ENCODE data around the gene RUFY2.
A peak's percentile ranks its signal among the peaks of the same experiment; 100 is the strongest.

Gene RUFY2

DNA sequence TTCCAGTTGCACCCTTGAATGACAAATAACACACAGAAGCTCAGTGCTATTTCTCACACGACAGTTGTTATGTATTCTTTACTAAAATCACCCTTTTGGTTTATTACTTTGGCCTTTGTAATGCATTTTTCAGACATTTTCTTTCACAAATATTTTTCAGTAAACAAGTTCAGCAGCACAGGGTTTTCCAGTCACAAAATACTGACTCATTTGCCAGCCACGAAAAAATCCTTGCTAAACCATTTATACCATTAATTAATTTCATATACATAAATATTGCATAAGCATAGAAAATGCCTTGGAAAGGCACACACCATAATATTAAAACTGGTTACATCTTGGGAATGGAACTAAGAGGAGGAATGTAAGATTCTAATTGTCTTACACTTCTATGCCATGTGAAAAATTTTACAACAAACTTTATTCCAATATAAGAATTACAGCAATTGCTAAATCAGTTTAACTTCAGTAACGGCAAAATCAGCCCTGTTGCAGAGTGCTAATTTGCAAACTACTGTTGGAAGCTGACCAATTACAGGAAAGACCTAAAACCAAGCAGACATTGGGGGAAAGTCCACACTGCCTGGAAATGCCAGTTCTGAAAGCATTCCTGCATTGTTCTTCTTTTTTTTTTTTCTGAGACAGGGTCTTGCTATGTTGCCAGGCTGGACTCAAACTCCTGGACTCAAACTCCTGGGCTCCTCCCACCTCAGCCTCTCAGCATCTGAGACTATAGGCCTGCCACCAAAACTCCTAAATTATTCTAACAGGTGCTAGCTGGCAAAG is 42.8 kb downstream of the RUFY2 start:
- DNase-seq (ENCODE audit: low spot score) = no peak

DNA sequence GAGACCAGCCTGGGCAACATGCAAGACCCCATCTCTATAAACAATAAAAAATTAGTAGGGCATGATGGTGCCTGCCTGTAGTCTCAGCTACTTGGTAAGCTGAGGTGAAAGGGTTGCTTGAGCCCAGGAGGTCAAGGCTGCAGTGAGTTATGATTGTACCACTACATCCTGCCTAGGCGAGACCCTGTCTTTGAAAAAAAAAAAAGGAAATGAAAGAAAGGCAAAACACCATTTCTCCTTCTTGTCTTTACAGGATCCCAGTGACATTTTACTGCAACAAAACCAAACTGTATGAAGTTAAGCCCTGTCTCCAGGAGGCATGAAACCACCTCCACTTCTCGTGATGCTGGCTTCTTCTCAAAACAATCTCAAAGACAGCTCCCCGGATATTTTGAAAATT is 44.5 kb downstream of the RUFY2 start:
- no peak for DNase-seq (ENCODE audit: low spot score)

DNA sequence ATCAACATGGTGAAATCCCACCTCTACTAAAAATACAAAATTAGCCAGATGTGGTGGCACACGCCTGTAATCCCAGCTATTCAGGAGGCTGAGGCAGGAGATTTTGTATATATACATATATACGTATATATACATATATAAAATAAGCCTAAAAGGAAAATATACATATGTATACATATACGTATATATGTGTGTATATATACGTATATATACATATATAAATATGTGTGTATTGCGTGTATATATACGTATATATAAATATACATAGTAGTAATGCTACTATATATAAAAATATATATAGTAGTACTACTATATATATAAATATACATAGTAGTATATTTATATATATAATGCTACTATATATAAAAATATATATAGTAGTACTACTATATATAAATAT is 47.9 kb downstream of the RUFY2 start:
- no peak for DNase-seq (ENCODE audit: low spot score)

DNA sequence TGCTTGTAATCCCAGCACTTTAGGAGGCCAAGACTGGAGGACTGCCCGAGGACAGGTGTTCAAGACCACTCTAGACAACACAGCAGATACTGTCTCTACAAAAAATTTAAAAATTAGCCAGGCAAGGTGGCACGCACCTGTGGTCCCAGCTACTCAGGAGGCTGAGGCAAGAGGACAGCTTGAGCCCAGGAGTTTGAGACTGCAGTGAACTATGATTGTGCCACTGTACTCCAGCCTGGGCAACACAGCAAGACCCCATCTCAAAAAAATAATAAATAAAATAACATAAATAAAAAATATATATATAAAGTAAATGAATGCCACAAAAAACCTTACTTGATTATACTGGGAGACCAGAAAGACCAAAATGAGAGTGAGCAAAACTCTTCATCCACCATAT is 53.5 kb downstream of the RUFY2 start:
- DNase-seq (ENCODE audit: low spot score) = no peak

DNA sequence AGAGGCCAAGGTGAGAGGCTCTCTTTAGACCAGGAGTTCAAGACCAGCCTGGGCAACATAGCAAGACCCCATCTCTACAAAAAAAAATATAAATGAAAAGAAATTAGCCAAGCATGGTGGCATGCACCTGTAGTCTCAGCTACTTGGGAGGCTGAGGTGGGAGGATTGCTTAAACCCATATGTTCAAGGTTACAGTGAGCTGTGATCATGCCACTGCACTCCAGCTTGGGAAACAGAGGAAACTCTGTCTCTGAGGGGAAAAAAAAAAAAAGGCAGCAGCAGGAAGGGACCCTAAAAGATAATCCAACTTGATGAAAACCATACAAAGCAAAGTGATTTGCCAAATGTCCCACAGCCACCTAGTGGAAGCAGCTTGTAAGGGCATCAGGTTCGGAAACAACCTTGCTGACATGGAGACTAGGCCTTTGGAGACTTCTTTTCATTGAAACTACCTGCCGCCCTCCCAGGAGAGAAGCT is 58.8 kb downstream of the RUFY2 start:
- peak; percentile 46 for DNase-seq (ENCODE audit: low spot score)

DNA sequence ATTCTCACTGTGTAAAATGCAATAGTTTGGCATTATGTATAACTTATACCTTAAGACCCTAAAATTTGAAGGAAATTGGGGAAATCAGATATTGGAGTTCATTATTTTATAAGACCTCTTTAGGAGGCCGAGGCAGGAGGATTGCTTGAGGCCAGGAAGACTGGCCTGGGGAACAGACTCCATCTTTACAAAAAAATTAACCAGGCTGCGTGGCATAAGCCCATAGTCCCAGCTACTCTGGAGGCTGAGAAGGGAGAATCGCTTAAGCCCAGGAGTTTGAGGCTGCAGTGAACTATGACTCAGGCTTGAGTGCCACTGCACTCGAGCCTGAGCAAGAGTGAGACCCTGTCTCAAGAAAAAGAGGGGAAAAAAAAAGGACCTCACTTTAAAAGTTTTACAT is 60.3 kb downstream of the RUFY2 start:
- DNase-seq (ENCODE audit: low spot score) = no peak

DNA sequence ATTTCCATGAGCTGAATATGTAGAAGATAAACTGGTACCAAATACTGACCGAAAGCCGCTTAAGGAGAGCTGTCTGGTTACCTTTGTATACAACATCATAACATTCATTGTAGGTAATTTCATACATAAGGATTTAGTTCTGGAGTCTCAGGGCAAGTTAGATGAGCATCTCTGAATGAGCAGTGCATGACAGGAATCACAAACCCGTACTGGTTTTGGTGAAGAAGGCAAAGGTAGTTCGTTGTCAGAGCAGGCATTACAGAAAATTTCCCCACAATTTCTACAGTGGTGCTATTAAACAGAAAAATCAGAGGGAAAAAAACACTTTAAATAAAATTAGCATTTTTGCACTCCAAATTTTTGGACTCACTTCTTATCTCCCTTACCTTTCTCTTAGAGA is 61.5 kb downstream of the RUFY2 start:
- DNase-seq (ENCODE audit: low spot score) = no peak

DNA sequence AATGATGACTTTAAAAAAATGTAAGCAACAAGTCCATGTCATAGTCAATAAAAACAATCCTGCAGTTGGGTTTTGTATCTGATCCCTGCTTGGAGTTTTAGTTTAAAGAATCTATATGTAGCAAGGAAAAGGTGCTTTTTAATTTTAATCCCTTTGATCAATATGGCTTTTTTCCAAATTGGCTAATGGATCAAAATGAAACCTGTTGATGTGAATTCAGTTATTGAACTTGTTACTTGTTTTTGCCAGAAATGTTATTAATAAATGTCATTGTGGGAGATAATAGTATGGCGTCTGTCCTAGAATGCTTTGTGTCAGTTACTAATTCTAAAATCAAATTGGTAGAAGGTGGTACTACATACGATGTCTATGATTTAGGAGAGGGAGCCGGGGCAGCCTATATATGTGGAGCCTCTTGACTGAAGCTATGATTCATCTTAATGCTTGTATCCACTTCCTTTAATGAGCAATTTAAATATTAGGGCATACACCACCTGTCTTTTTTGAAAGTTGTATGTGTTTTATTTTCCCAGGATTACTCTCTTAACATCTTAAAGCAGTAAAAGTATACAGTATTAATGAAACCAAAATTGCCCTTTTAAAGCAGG is 64.1 kb downstream of the RUFY2 start:
- no peak for DNase-seq (ENCODE audit: low spot score)

DNA sequence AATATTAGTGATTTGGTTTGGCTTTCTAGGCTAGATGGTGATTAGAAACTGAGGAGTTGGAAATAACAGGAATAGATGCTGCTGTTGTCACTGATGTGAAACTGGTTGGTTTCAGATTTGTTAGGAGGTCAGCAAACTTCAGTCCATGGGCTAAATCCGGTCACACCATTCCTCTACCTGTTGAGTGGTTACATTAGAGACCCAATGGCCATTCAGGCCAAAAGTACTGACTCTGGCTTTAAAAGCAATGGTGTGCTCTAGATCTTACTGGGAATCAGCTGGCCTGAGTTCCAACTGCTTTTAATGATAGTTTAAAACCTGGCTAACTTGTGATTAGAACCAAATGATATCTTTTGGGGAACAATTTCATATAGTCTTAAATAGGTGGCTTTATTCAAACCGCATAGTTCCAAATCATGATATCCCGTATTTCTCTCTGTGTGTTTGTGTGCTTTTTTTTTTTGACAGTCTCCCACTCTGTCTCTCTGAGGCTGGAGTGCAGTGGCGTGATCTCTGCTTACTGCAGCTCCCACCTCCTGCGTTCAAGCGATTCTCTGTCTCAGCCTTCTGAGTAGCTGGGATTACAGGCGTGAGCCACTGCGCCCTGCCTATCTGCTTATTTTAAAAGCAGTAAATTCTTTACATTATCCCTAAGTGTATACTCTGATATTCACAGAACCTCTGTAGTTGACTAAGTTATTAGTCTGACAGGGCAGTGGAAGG is 66.6 kb downstream of the RUFY2 start:
- DNase-seq (ENCODE audit: low spot score) = no peak

DNA sequence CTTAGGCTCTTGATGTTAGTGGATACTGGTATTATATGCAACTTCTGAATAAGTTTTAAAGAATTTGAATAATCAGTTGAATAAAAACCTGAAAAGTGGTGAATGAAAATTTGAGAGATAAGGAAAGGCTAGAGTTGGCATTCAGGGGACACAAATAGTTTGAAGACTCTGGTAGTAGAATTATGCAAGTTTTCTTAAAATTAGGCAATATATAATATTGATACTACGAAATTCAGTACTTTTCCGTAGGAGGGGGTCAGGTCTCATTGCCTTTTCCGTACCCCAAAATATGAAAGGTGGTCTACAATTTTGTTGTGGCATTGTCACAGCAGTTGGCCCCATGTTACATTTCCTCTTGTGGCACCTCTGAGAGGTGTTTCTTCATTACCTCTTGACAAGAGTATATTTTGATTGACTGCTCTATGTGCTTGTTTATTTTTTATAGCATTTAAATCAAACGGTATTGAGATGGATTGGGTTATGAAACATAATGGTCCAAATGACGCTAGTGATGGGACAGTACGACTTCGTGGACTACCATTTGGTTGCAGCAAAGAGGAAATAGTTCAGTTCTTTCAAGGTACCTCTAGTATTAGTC is 70.2 kb downstream of the RUFY2 start:
- no peak for DNase-seq (ENCODE audit: low spot score)

DNA sequence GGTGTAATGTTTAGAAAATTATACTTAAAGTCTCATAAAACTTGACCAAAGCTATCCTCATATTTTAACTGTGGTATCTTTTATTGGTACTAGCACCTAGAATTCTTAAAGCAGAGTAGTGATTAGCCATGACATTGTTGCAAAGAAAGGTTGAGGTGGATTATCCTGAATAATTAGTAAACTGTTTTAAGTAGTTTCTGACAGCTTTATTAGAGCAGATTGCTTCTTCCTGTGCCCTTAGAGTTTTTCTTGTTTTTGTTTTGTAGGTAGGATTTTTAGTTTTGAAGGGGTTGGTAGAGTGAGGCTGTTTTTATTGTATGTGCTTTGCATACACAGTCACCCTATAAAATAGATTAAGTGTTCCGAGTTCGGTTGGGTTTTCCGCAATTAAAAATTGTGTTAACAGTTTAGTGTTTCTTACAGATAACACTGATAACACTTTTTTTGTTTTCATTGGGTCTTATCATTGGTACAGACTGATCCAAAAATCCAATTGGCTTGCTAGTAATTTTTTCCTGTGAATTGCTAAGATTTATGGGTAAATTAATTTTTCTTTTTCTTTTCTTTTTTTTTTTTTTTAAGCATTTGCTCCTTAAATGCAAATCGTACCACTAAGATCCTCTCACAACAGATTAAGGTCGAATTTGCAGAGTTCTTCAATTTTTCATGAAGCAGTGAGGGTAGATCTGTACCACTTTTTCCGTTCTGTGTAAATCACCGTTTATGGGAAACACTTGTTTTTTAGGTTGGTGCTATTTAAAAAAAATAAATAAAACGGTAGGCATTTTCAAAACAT is 72.2 kb downstream of the RUFY2 start:
- DNase-seq (ENCODE audit: low spot score) = no peak

DNA sequence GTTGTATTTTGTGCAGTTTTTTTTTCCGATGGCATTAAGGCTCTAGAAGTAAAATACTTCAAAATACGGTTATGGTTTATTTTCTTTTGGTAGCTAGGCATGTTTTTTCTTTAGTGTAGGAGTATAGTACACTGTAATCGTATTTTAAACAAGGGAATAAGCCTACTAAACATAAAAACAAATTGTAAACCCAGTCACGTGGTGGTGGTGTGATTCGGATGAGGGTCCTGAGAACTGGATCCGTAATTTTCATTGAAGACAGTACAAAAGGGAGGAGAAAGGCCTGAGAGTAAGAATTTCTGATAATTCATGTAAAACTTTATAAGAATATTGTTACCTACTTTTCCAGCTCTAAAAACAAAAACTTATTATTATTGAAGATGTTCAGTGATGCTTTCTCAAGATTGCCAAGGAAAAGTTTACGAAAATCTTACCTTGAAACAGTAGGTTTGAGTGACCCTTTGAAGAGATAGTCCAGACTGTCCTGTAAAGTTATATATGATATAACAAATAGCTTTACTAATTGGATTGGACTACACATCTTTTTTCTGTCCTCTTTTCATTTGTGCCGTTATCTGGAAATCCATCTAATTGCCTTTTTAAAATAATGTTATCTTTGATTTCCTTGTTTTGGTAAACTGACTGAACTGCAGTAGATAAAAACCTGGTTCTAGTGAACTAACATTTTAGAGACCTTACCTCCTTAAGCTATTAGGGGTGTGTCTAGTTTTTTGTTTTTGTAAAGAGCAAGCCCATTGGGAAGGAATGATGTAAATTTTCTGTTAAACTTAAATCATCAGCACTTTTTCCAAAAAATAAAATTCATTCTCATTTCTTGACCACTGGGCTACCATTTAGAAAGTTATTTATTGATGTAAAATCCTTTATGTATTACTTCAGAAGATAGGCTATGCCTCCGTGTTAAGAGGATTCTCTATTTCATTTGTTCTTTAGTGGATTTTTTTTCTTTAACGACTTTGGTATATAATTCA is 73.3 kb downstream of the RUFY2 start:
- DNase-seq (ENCODE audit: low spot score) = no peak

DNA sequence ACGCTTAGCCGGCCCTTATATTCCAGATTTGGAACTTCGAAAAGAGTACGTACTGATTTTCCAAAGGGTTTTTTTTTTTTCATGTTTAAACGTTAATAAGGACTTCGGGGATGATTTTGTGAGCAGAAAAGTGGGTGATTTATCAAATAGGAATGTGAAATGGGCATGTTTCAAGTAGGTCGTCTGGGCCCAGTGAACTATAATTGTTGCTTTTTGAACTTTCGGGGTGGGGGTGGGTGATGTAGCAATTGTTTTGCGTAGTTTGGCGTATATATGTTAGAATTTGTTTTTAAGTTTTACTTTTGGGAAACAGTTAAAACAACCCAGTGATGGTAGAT is 74.0 kb downstream of the RUFY2 start:
- peak; percentile 22 for DNase-seq (ENCODE audit: low spot score)

DNA sequence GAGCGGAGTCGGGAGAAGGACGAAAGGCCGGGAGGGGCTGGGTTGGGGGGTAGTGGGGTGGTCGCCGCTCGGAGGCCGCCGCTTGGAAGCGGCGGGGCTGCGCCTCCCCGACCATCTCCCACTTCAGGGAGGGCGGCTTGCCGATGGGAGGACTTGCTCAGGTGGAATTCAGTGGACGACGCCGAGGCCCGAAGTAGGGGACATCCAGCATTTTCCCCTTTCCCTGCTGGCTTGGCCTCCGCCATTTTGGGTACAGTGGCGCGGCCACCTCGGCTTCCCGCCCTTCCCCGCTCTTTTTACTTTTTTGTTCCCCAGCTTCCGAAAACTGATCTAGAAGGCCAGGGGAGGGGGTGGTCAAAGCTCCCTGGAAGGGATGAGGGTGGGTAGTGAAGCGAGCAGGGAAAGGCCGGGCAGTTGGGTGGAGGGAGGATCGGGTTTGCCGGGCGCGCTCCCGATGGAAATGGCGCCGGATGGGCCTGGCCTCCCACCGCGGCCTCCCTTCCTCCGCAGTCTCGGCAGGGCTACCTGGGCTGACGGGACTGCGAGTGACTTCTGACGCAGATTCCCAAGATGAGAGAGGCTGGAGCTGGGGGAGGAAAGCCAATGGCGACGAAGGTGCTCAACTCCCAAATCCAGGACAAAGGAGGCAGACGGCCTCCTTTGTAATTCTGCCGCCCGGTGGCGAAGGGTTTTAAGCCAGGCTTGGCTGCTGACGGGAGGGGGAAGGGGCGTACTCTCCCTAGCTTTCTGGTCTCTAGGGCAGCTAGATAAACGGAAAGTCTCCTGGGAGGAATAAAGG is 74.6 kb downstream of the RUFY2 start, which contains the start of gene PBLD:
Gene PBLD (minus strand): TSS at position 670 of the 799 bp plus-strand sequence. CDS start 26,084 bp downstream, outside the sequence.
- peak; percentile 64 for DNase-seq (ENCODE audit: low spot score)

DNA sequence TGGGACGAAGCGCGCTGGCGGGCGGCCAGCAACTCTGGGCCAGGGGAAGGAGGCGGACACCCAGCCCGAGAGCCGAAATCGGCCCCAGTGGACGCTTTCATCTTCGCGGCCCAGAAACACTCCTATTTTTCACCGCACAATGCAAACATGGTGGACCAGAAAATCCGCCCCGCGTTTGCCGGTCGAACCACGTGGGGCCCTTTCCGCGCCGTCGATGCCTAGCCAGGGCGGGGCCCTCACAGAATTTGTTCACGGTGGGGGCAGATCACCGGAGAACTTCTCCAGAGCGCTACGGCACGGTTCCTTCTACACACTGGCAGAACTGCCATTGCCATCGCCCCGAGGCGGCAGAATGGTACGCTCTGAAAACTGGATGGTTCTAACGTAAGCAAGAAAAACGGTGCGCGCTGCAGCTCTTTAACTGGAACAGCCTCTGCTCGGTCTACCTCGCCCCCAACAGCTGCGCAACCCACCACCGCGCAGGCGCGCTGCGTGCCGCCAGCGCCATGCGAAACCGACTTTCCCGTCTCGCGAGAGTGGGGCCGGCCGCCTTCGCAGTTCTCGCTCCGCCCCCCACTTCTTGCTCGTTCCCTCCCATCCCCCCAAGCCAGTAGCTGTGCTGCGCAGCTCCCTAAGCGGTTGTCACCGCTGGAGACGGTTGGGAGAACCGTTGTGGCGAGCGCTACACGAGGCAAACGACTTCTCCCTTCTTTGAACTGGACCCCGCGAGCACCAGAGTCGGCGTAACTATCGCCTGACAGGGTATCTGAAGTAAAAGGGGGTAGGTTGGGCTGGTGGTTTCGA is 75.4 kb downstream of the RUFY2 start, which contains the start of gene HNRNPH3:
Gene HNRNPH3 (plus strand): TSS at position 610 of the 804 bp plus-strand sequence. CDS start 5,158 bp downstream, outside the sequence.
- peak; percentile 97 for DNase-seq (ENCODE audit: low spot score)

DNA sequence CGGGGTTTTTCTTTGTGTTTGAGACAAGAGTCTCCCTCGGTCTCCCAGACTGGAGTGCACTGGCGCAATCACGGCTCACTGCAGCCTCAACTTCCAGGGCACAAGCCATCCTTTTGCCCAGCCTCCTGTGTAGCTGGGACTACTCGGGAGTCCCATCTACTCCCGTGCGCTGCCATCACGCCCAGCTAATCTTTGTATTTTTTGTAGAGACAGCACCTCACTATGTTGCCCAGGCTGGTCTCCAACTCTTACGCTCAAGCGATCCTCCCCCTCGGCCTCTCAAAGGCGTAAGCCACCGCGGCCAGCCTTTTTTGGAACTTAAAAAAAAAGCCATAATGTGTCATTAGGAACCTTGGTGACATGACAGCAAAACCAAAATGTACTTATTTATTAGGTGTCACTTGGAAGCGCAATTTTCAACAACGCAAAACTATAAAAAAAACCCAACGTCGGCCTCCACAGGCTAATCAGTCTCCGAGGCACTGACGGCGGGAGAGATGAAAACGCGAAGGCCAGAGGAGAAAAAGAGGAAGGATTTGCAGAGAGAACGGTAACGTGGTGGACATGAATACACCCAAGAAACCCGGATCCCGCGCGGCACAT is 76.1 kb downstream of the RUFY2 start:
- no peak for DNase-seq (ENCODE audit: low spot score)

DNA sequence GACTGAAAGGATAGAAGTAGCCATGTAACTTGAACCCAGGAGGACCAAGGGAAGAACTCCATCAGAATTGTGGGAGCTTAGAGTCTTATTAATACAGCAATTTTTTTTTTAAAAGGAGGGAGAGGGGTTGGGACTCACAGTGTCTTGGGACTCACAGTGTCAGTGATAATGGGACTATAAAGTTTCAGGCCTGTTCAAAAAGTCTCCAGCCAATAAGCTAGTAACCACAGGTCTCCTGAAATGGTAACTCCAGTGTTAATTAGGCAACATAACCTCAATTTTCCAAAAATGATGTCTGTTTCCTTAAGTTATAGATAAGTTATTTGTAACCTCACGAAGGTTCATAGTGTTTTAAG is 77.6 kb downstream of the RUFY2 start:
- DNase-seq (ENCODE audit: low spot score) = no peak

Data from GM03348 (cell line).